SK-N-SH (cell line): ENCODE data around the gene EFCAB11. TPM values are rescaled to one million over a fixed set of nuclear protein-coding genes. Genes with fewer than 3 reads are reported as not detected.

ENCODE experiments used
- CTCF ChIA-PET: fragments of 300-600, 350-600 bp; formaldehyde crosslinking; extraction: SDS; loops from one replicate; lab custom pipeline; 2021; lab: Yijun Ruan, JAX
- POLR2A ChIA-PET: fragments of 350-600 bp; sonication (Branson Sonifier 250); formaldehyde crosslinking; extraction: SDS; loops from one replicate; lab custom pipeline; 2020; ENCODE audit warnings: antibody characterized with exemption, inconsistent platforms; lab: Yijun Ruan, JAX
- DNase-seq: peaks from one replicate; pipeline ENCODE4 v3.0.0; 2012
- H2AFZ ChIP-seq: fragments of 200-600 bp; sonication (generic); 2 replicates; pipeline ENCODE4 v1.8.1; 2016; ENCODE audit warnings: antibody characterized with exemption, mild to moderate bottlenecking, low read depth
- H3F3A ChIP-seq: fragments of 200-600 bp; sonication (generic); replicated peaks from 2 replicates; pipeline ENCODE3; 2016; ENCODE audit warnings: antibody characterized with exemption, mild to moderate bottlenecking; ENCODE audit not compliant: insufficient read depth
- H3K27ac ChIP-seq, 2 experiments: fragments of 200-500 bp in 1 of 2; fragments of 200-600 bp in 1 of 2; sonication (Bioruptor generic) in 1 of 2; sonication (generic), shearing (Covaris generic) in 1 of 2; 2 replicates each; pipeline versions ENCODE4 v1.5.1 to v1.6.1; 2014 to 2016; ENCODE audit warnings: low read depth in 2 of 2, inconsistent platforms in 1 of 2, low read length in 1 of 2, mild to moderate bottlenecking in 1 of 2, mixed read lengths in 1 of 2
- H3K27me3 ChIP-seq: fragments of 200-600 bp; sonication (generic), shearing (Covaris generic); 2 replicates; pipeline ENCODE4 v1.6.1; 2016; ENCODE audit warnings: mixed run types; ENCODE audit not compliant: insufficient read depth
- H3K36me3 ChIP-seq, 2 experiments: fragments of 200-500 bp in 1 of 2; fragments of 200-600 bp in 1 of 2; sonication (Bioruptor generic) in 1 of 2; sonication (generic) in 1 of 2; replicated peaks in 1 of 2; 2 replicates each; pipeline versions ENCODE3 to v1.5.1; 2014 to 2016; ENCODE audit warnings: low read length in 1 of 2, mild to moderate bottlenecking in 1 of 2; ENCODE audit not compliant: insufficient read depth in 2 of 2, control insufficient read depth in 1 of 2
- H3K4me1 ChIP-seq, 2 experiments: fragments of 200-500 bp in 1 of 2; fragments of 200-600 bp in 1 of 2; sonication (Bioruptor generic) in 1 of 2; sonication (generic), shearing (Covaris generic) in 1 of 2; 2 replicates each; pipeline versions ENCODE4 v1.5.1 to v1.6.1; 2014 to 2016; ENCODE audit warnings: low read depth in 1 of 2, low read length in 1 of 2, mixed run types in 1 of 2; ENCODE audit not compliant: insufficient read depth in 2 of 2, control insufficient read depth in 1 of 2
- H3K4me2 ChIP-seq: fragments of 200-600 bp; sonication (generic), shearing (Covaris generic); 2 replicates; pipeline ENCODE4 v1.6.1; 2017; ENCODE audit warnings: mixed run types
- H3K4me3 ChIP-seq, 2 experiments: fragments of 200-500 bp in 1 of 2; fragments of 200-600 bp in 1 of 2; sonication (Bioruptor generic) in 1 of 2; sonication (generic), shearing (Covaris generic) in 1 of 2; 2 replicates each; pipeline versions ENCODE4 v1.5.1 to v1.8.1; 2014 to 2016; ENCODE audit warnings: low read depth in 2 of 2, inconsistent platforms in 1 of 2, low read length in 1 of 2, mild to moderate bottlenecking in 1 of 2, mixed read lengths in 1 of 2, moderate library complexity in 1 of 2
- H3K79me2 ChIP-seq: fragments of 200-600 bp; sonication (generic); 2 replicates; pipeline ENCODE4 v1.8.1; 2017; ENCODE audit warnings: mild to moderate bottlenecking; ENCODE audit not compliant: insufficient read depth
- H3K9ac ChIP-seq: fragments of 200-600 bp; sonication (generic); 2 replicates; pipeline ENCODE4 v1.6.1; 2017; ENCODE audit warnings: mixed run types
- H3K9me2 ChIP-seq: fragments of 200-600 bp; sonication (generic); 2 replicates; pipeline ENCODE4 v1.6.1; 2017; ENCODE audit warnings: mixed run types
- H3K9me3 ChIP-seq: fragments of 200-600 bp; sonication (generic); 2 replicates; pipeline ENCODE4 v1.6.1; 2017; ENCODE audit warnings: mixed run types, mild to moderate bottlenecking, moderate library complexity
- H4K20me1 ChIP-seq: fragments of 200-600 bp; sonication (generic); 2 replicates; pipeline ENCODE4 v1.6.1; 2017; ENCODE audit warnings: mild to moderate bottlenecking, mixed run types; ENCODE audit not compliant: insufficient read depth
- CHD2 ChIP-seq: fragments of 150-350 bp; IDR thresholded peaks from 2 replicates; pipeline ENCODE4 v1.6.1; 2018; ENCODE audit warnings: low read length; ENCODE audit not compliant: partially characterized antibody
- ELF1 ChIP-seq: IDR thresholded peaks from 2 replicates; pipeline ENCODE4 v1.4.0; 2012
- EP300 ChIP-seq, 2 experiments: IDR thresholded peaks; 2 replicates each; pipeline versions ENCODE4 v1.4.0 to v1.6.1; 2012; ENCODE audit warnings: borderline replicate concordance in 1 of 2, low read depth in 1 of 2, low read length in 1 of 2
- EZH2phosphoT487 ChIP-seq: fragments of 200-600 bp; sonication (generic); IDR thresholded peaks from 2 replicates; pipeline ENCODE4 v1.6.1; 2017; ENCODE audit warnings: low read depth, mixed run types, mild to moderate bottlenecking, antibody characterized with exemption, moderate library complexity, borderline replicate concordance
- FOSL2 ChIP-seq: IDR thresholded peaks from 2 replicates; pipeline ENCODE4 v1.4.0; 2012; ENCODE audit warnings: low read depth, mild to moderate bottlenecking, moderate library complexity, borderline replicate concordance
- FOXM1 ChIP-seq: IDR thresholded peaks from 2 replicates; pipeline ENCODE4 v1.4.0; 2012; ENCODE audit warnings: low read depth, mild to moderate bottlenecking
- GABPA ChIP-seq: IDR thresholded peaks from 2 replicates; pipeline ENCODE4 v1.4.0; 2012; ENCODE audit warnings: low read depth, mild to moderate bottlenecking
- GATA2 ChIP-seq: sonication (generic); formaldehyde crosslinking; IDR thresholded peaks from 2 replicates; pipeline ENCODE4 v1.5.0; 2020; ENCODE audit warnings: mild to moderate bottlenecking, missing genetic modification reagents
- MEF2A ChIP-seq: IDR thresholded peaks from 2 replicates; pipeline ENCODE4 v1.4.0; 2012; ENCODE audit warnings: low read depth, borderline replicate concordance
- MXI1 ChIP-seq: IDR thresholded peaks from 2 replicates; pipeline ENCODE4 v1.6.1; 2012; ENCODE audit warnings: mild to moderate bottlenecking, low read depth, low read length, improper control_type of control experiment
- NRF1 ChIP-seq: IDR thresholded peaks from 2 replicates; pipeline ENCODE4 v1.6.1; 2012; ENCODE audit warnings: low read depth, mild to moderate bottlenecking, low read length
- POLR2AphosphoS5 ChIP-seq: IDR thresholded peaks from 2 replicates; pipeline ENCODE4 v1.6.1; 2012; ENCODE audit warnings: low read depth, low read length
- RCOR1 ChIP-seq: fragments of 150-350 bp; IDR thresholded peaks from 2 replicates; pipeline ENCODE4 v1.6.1; 2017; ENCODE audit warnings: antibody characterized with exemption, low read length
- RFX5 ChIP-seq: IDR thresholded peaks from 2 replicates; pipeline ENCODE4 v1.6.1; 2012; ENCODE audit warnings: mild to moderate bottlenecking, improper control_type of control experiment, low read length
- TEAD4 ChIP-seq: IDR thresholded peaks from 2 replicates; pipeline ENCODE4 v1.4.0; 2012; ENCODE audit warnings: mild to moderate bottlenecking, borderline replicate concordance; ENCODE audit not compliant: insufficient read depth
- WGBS: methylation state at CpG from one replicate; pipeline ENCODE4 v1.1.6; 2017; ENCODE audit warnings: low lambda C conversion rate; 5-methylcytosine and 5-hydroxymethylcytosine counted together
- polyA plus RNA-seq, 3 experiments: library from polyadenylated mRNA; depleted of rRNA; stranded (reverse); fragments of >200 nt; gene quantifications; 2 replicates each; pipeline ENCODE4 v1.2.3, GENCODE V29; 2012
- TF ChIP-seq, protein P1 (sequence below): IDR thresholded peaks from 2 replicates; pipeline ENCODE4 v1.6.1; 2012; ENCODE audit warnings: mild to moderate bottlenecking, low read depth, low read length, moderate library complexity
- TF ChIP-seq, protein P2 (sequence below): IDR thresholded peaks from 2 replicates; pipeline ENCODE4; 2012

Gene EFCAB11
- polyA plus RNA-seq, 1 of the 3 experiments (the other 2 are of a cell fraction): 3.9 TPM

DNA sequence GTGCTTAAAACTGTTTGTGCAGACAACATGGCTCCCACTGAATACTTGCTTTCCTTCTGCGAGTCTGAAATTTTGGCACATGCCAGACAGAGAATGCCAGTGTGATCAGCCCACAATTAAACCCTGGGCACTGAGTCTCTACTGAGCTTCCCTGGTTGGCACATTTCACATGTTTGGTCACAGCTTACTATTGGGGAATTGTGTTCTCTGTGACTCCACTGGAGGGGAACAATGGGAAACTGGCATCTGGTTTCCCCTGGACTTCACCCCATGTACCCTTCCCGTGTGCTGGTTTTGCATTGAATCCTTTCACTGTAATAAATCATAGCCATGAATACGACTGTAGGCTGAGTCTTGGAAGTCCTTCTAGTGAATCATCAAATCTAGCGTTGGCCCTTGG lies 64.9 kb downstream of the EFCAB11 start:
- Histone ChIP-seq H3K9ac (no peak overlapping the region), H3K36me3 (no peaks in the 10 kb centered on the region), H2AFZ (no peak overlapping the region), H3K4me1 (peaks cover 0 to 2% of the 10 kb centered on the region in 2 experiments; a peak in 1 of 4 replicates), H3K9me3 (no peaks in the 10 kb centered on the region; the same call in 1 of the 2 replicates), H3K79me2 (no peaks in the 10 kb centered on the region), H3K4me2 (no peak overlapping the region), H3K27me3 (no peaks in the 10 kb centered on the region), H3K9me2 (no peaks in the 10 kb centered on the region), H3K27ac (no peak overlapping the region), H4K20me1 (no peaks in the 10 kb centered on the region), H3F3A (no peaks in the 10 kb centered on the region), H3K4me3 (no peak overlapping the region)
- TF ChIP-seq MXI1 (no peak), RFX5 (no peak)
- DNase-seq: no peak
- CTCF ChIA-PET: interaction anchor here (1.2 kb wide), 1 partner anchor 36 kb away, joined by 3 read pairs; no protein-coding TSS in a partner anchor
- POLR2A ChIA-PET: no interaction called here
- 95% methylated on average over 4 of the region's 4 CpGs for WGBS

DNA sequence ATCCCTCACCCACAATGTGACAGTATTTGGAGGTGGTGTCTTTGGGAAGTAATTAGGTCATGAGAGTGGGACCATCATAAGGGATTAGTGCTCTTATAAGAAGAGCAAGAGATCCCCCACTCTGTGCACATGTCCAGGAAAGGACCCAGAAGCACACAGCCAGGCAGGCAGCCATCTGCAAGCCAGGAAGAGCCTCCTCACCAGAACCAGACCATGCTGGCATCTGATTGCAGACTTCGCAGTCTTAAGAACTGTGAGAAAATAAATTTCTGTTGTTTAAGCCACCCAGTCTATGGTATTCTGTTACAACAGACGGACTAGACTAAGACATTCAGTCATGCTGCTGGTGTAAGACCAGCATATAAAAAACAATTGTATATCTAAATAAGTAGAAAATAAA lies 69.8 kb downstream of the EFCAB11 start:
- H3K27ac ChIP-seq: no peak overlapping the region
- H3K9me3 ChIP-seq: no peaks in the 10 kb centered on the region
- H3K27me3 ChIP-seq: no peaks in the 10 kb centered on the region
- no peak for DNase-seq
- peaks cover 3% of the 10 kb centered on the region for H3F3A ChIP-seq
- WGBS: 91% methylated on average over 2 of the region's 2 CpGs
- ChIA-PET POLR2A (no interaction called here), CTCF (no interaction called here)
- TF ChIP-seq MEF2A (no peak), ELF1 (no peak), FOXM1 (no peak), GABPA (no peak), RCOR1 (no peak), FOSL2 (no peak), EP300 (IDR thresholded peaks at IDR 0.05; ENCODE audit: borderline replicate concordance in 1 of 2, low read depth in 1 of 2, low read length in 1 of 2) (no peak), EZH2phosphoT487 (no peak), TEAD4 (no peak), POLR2AphosphoS5 (no peak), GATA2 (CRISPR knock-in tag) (no peak), CHD2 (no peak), MXI1 (no peak), NRF1 (no peak)
- TF ChIP-seq, protein P1, sequence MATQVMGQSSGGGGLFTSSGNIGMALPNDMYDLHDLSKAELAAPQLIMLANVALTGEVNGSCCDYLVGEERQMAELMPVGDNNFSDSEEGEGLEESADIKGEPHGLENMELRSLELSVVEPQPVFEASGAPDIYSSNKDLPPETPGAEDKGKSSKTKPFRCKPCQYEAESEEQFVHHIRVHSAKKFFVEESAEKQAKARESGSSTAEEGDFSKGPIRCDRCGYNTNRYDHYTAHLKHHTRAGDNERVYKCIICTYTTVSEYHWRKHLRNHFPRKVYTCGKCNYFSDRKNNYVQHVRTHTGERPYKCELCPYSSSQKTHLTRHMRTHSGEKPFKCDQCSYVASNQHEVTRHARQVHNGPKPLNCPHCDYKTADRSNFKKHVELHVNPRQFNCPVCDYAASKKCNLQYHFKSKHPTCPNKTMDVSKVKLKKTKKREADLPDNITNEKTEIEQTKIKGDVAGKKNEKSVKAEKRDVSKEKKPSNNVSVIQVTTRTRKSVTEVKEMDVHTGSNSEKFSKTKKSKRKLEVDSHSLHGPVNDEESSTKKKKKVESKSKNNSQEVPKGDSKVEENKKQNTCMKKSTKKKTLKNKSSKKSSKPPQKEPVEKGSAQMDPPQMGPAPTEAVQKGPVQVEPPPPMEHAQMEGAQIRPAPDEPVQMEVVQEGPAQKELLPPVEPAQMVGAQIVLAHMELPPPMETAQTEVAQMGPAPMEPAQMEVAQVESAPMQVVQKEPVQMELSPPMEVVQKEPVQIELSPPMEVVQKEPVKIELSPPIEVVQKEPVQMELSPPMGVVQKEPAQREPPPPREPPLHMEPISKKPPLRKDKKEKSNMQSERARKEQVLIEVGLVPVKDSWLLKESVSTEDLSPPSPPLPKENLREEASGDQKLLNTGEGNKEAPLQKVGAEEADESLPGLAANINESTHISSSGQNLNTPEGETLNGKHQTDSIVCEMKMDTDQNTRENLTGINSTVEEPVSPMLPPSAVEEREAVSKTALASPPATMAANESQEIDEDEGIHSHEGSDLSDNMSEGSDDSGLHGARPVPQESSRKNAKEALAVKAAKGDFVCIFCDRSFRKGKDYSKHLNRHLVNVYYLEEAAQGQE: no peak
- TF ChIP-seq, protein P2, sequence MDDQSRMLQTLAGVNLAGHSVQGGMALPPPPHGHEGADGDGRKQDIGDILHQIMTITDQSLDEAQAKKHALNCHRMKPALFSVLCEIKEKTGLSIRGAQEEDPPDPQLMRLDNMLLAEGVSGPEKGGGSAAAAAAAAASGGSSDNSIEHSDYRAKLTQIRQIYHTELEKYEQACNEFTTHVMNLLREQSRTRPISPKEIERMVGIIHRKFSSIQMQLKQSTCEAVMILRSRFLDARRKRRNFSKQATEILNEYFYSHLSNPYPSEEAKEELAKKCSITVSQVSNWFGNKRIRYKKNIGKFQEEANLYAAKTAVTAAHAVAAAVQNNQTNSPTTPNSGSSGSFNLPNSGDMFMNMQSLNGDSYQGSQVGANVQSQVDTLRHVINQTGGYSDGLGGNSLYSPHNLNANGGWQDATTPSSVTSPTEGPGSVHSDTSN: no peak
- no peak overlapping the region for H3K9ac ChIP-seq
- H3K4me3 ChIP-seq: no peak overlapping the region
- H3K79me2 ChIP-seq: no peaks in the 10 kb centered on the region
- H3K4me1 ChIP-seq: peaks cover 0 to 2% of the 10 kb centered on the region in 2 experiments; a peak in 1 of 4 replicates
- H3K4me2 ChIP-seq: no peak overlapping the region
- H2AFZ ChIP-seq: no peak overlapping the region
- no peaks in the 10 kb centered on the region for H4K20me1 ChIP-seq
- no peaks in the 10 kb centered on the region for H3K36me3 ChIP-seq
- H3K9me2 ChIP-seq: no peaks in the 10 kb centered on the region
